ENCODE results near the gene GARNL3. TPM values are rescaled to one million over a fixed set of nuclear protein-coding genes. Genes with fewer than 3 reads are reported as not detected.

The GARNL3 gene
- total RNA-seq, 5 donors from 2014 or later (not counting 1 experiment from before 2014, with no cell fraction given): 3.3 to 5.7 (median 3.6) TPM

GRCh38 chr9:127256324-127256723 lies 8.2 kb upstream of the GARNL3 start:
- CTCF ChIA-PET: no interaction called here
- POLR2A ChIA-PET: no interaction called here
- no peak for ATAC-seq (replicated peaks in 1 of 4)

GRCh38 chr9:127258606-127259471 lies 5.7 kb upstream of the GARNL3 start:
- Mint-ChIP-seq H3K36me3 (no peaks in the 10 kb centered on the region), H3K27me3 (peaks cover 1 to 20% of the 10 kb centered on the region in 2 donors), H3K27ac (no peak overlapping the region), H3K4me1 (no peaks in the 10 kb centered on the region), H3K4me3 (no peak overlapping the region), H3K9me3 (no peaks in the 10 kb centered on the region)
- ChIA-PET CTCF (interaction anchor here in 1 of 2 donors (0.5 kb wide), 1 partner anchor 151 kb away, joined by 4 read pairs; no protein-coding TSS in a partner anchor), POLR2A (interaction anchor here in 1 of 2 donors (0.5 kb wide), 1 partner anchor 10 kb away, joined by 3 read pairs; no protein-coding TSS in a partner anchor)
- Histone ChIP-seq H3K27me3 (replicated peaks in 1 of 2; ENCODE audit: control insufficient read depth in 2 of 2, extremely low read depth in 1 of 2, insufficient read depth in 2 of 2, low read length in 1 of 2) (no peaks in the 10 kb centered on the region), H3K9me3 (no peaks in the 10 kb centered on the region), H3K4me3 (ENCODE audit: control insufficient read depth in 1 of 2, extremely low read depth in 1 of 2, low read length in 1 of 2) (no peak overlapping the region), H3K4me1 (ENCODE audit: control insufficient read depth in 1 of 2, extremely low read depth in 1 of 2, insufficient read depth in 2 of 2, low read length in 2 of 2) (no peaks in the 10 kb centered on the region), H3K27ac (ENCODE audit: low read length) (no peak overlapping the region), H3K36me3 (ENCODE audit: control insufficient read depth in 2 of 2, extremely low read depth in 1 of 2, insufficient read depth in 1 of 2, low read length in 1 of 2) (no peaks in the 10 kb centered on the region)
- ATAC-seq (replicated peaks in 1 of 4) (no peak), DNase-seq (no peak)
- 83% methylated on average over 4 of the region's 7 CpGs for WGBS (ENCODE audit: insufficient coverage)

More at GRCh38 chr9:127256324-127256723, 8.2 kb upstream of the GARNL3 start:
- H3K9me3 Mint-ChIP-seq: no peaks in the 10 kb centered on the region
- no peaks in the 10 kb centered on the region for H3K4me1 Mint-ChIP-seq
- 95% methylated on average over 3 of the region's 5 CpGs for WGBS (ENCODE audit: insufficient coverage)
- Histone ChIP-seq H3K4me1 (ENCODE audit: control insufficient read depth in 1 of 2, extremely low read depth in 1 of 2, insufficient read depth in 2 of 2, low read length in 2 of 2) (no peaks in the 10 kb centered on the region), H3K9me3 (no peaks in the 10 kb centered on the region), H3K27me3 (replicated peaks in 1 of 2; ENCODE audit: control insufficient read depth in 2 of 2, extremely low read depth in 1 of 2, insufficient read depth in 2 of 2, low read length in 1 of 2) (no peaks in the 10 kb centered on the region), H3K36me3 (ENCODE audit: control insufficient read depth in 2 of 2, extremely low read depth in 1 of 2, insufficient read depth in 1 of 2, low read length in 1 of 2) (no peaks in the 10 kb centered on the region), H3K4me3 (ENCODE audit: control insufficient read depth in 1 of 2, extremely low read depth in 1 of 2, low read length in 1 of 2) (no peak overlapping the region), H3K27ac (ENCODE audit: low read length) (no peak overlapping the region)
- no peaks in the 10 kb centered on the region for H3K36me3 Mint-ChIP-seq
- no peak overlapping the region for H3K4me3 Mint-ChIP-seq
- H3K27ac Mint-ChIP-seq: no peak overlapping the region
- DNase-seq: no peak
- peaks cover 5 to 24% of the 10 kb centered on the region in 2 donors for H3K27me3 Mint-ChIP-seq

- Mint-ChIP-seq H3K27ac (no peak overlapping the region), H3K9me3 (no peaks in the 10 kb centered on the region), H3K27me3 (peaks cover 1 to 13% of the 10 kb centered on the region in 2 donors), H3K4me1 (no peaks in the 10 kb centered on the region), H3K4me3 (no peak overlapping the region), H3K36me3 (no peaks in the 10 kb centered on the region)
- Histone ChIP-seq H3K9me3 (no peaks in the 10 kb centered on the region), H3K4me1 (ENCODE audit: control insufficient read depth in 1 of 2, extremely low read depth in 1 of 2, insufficient read depth in 2 of 2, low read length in 2 of 2) (no peaks in the 10 kb centered on the region), H3K27ac (ENCODE audit: low read length) (no peak overlapping the region), H3K27me3 (replicated peaks in 1 of 2; ENCODE audit: control insufficient read depth in 2 of 2, extremely low read depth in 1 of 2, insufficient read depth in 2 of 2, low read length in 1 of 2) (no peaks in the 10 kb centered on the region), H3K36me3 (ENCODE audit: control insufficient read depth in 2 of 2, extremely low read depth in 1 of 2, insufficient read depth in 1 of 2, low read length in 1 of 2) (no peaks in the 10 kb centered on the region), H3K4me3 (ENCODE audit: control insufficient read depth in 1 of 2, extremely low read depth in 1 of 2, low read length in 1 of 2) (no peak overlapping the region)
- POLR2A ChIA-PET: no interaction called here
- CTCF ChIA-PET: no interaction called here
- DNase-seq (no peak), ATAC-seq (replicated peaks in 1 of 4) (no peak)
Observed at GRCh38 chr9:127262602-127263001, 2.0 kb upstream of the GARNL3 start.

GRCh38 chr9:127263237-127263636 lies 1.3 kb upstream of the GARNL3 start:
- Histone ChIP-seq H3K27me3 (replicated peaks in 1 of 2; ENCODE audit: control insufficient read depth in 2 of 2, extremely low read depth in 1 of 2, insufficient read depth in 2 of 2, low read length in 1 of 2) (no peaks in the 10 kb centered on the region), H3K4me3 (ENCODE audit: control insufficient read depth in 1 of 2, extremely low read depth in 1 of 2, low read length in 1 of 2) (no peak overlapping the region), H3K36me3 (ENCODE audit: control insufficient read depth in 2 of 2, extremely low read depth in 1 of 2, insufficient read depth in 1 of 2, low read length in 1 of 2) (no peaks in the 10 kb centered on the region), H3K27ac (ENCODE audit: low read length) (no peak overlapping the region), H3K9me3 (no peaks in the 10 kb centered on the region), H3K4me1 (ENCODE audit: control insufficient read depth in 1 of 2, extremely low read depth in 1 of 2, insufficient read depth in 2 of 2, low read length in 2 of 2) (no peaks in the 10 kb centered on the region)
- no peak overlapping the region for H3K4me3 Mint-ChIP-seq
- H3K27me3 Mint-ChIP-seq: peaks cover 1 to 13% of the 10 kb centered on the region in 2 donors
- no peak overlapping the region for H3K27ac Mint-ChIP-seq
- WGBS (ENCODE audit: insufficient coverage): 92% methylated on average over 4 of the region's 9 CpGs
- DNase-seq (no peak), ATAC-seq (replicated peaks in 1 of 4) (no peak)
- no peaks in the 10 kb centered on the region for H3K36me3 Mint-ChIP-seq
- H3K4me1 Mint-ChIP-seq: no peaks in the 10 kb centered on the region
- CTCF ChIA-PET: no interaction called here
- POLR2A ChIA-PET: no interaction called here
- no peaks in the 10 kb centered on the region for H3K9me3 Mint-ChIP-seq

DNA sequence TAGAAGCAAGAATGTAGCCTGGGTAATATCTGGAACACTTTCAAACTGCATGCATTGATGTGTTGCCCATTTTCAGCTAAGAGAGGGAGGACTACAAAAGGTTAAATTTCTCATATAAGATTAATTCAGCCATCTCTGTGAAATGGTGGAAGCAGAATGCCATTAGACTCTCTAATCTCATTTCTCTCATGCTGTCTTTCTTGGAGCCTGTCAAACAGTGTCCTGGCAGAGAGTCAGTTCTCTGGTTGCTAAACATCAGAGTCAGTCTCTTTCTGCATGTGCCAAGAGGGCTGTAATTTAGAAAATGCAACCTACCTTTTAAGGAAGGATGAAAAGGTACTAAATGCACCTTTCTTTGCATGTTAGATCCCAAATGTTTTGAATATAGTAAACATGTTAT lies 910 bp upstream of the GARNL3 start:
- Mint-ChIP-seq H3K27ac (no peak overlapping the region), H3K36me3 (no peaks in the 10 kb centered on the region), H3K9me3 (no peaks in the 10 kb centered on the region), H3K4me1 (no peaks in the 10 kb centered on the region), H3K4me3 (no peak overlapping the region), H3K27me3 (peaks cover 1 to 12% of the 10 kb centered on the region in 2 donors)
- Histone ChIP-seq H3K36me3 (ENCODE audit: control insufficient read depth in 2 of 2, extremely low read depth in 1 of 2, insufficient read depth in 1 of 2, low read length in 1 of 2) (no peaks in the 10 kb centered on the region), H3K4me3 (ENCODE audit: control insufficient read depth in 1 of 2, extremely low read depth in 1 of 2, low read length in 1 of 2) (no peak overlapping the region), H3K4me1 (ENCODE audit: control insufficient read depth in 1 of 2, extremely low read depth in 1 of 2, insufficient read depth in 2 of 2, low read length in 2 of 2) (no peaks in the 10 kb centered on the region), H3K27me3 (replicated peaks in 1 of 2; ENCODE audit: control insufficient read depth in 2 of 2, extremely low read depth in 1 of 2, insufficient read depth in 2 of 2, low read length in 1 of 2) (no peaks in the 10 kb centered on the region), H3K9me3 (no peaks in the 10 kb centered on the region), H3K27ac (ENCODE audit: low read length) (no peak overlapping the region)
- ATAC-seq (replicated peaks in 1 of 4) (no peak), DNase-seq (no peak)
- ChIA-PET POLR2A (no interaction called here), CTCF (no interaction called here)

- H3K36me3 Mint-ChIP-seq: no peaks in the 10 kb centered on the region
- DNase-seq (no peak), ATAC-seq (replicated peaks in 1 of 4) (no peak)
- peaks cover 4 to 21% of the 10 kb centered on the region in 2 donors for H3K27me3 Mint-ChIP-seq
- no peak overlapping the region for H3K4me3 Mint-ChIP-seq
- Histone ChIP-seq H3K4me1 (ENCODE audit: control insufficient read depth in 1 of 2, extremely low read depth in 1 of 2, insufficient read depth in 2 of 2, low read length in 2 of 2) (no peaks in the 10 kb centered on the region), H3K27ac (ENCODE audit: low read length) (no peak overlapping the region), H3K4me3 (ENCODE audit: control insufficient read depth in 1 of 2, extremely low read depth in 1 of 2, low read length in 1 of 2) (no peak overlapping the region), H3K36me3 (ENCODE audit: control insufficient read depth in 2 of 2, extremely low read depth in 1 of 2, insufficient read depth in 1 of 2, low read length in 1 of 2) (no peaks in the 10 kb centered on the region), H3K9me3 (no peaks in the 10 kb centered on the region), H3K27me3 (replicated peaks in 1 of 2; ENCODE audit: control insufficient read depth in 2 of 2, extremely low read depth in 1 of 2, insufficient read depth in 2 of 2, low read length in 1 of 2) (peaks cover 0 to 2% of the 10 kb centered on the region in 2 experiments)
- CTCF ChIA-PET: no interaction called here
- 94% methylated on average over 2 of the region's 5 CpGs for WGBS (ENCODE audit: insufficient coverage)
- POLR2A ChIA-PET: no interaction called here
- H3K9me3 Mint-ChIP-seq: no peaks in the 10 kb centered on the region
- H3K4me1 Mint-ChIP-seq: no peaks in the 10 kb centered on the region
- no peak overlapping the region for H3K27ac Mint-ChIP-seq
Observed at GRCh38 chr9:127267793-127268525, 3.4 kb downstream of the GARNL3 start.
